K562 (cell line): ENCODE data around the gene KCNIP2. TPM values are rescaled to one million over a fixed set of nuclear protein-coding genes. Genes with fewer than 3 reads are reported as not detected.

ENCODE experiments used
- ATAC-seq: fragments of 200-7000 bp; cut with Tn5 transposase; 3 replicates; pipeline ENCODE4 v1.9.1; 2020; ENCODE audit warnings: moderate library complexity
- BruUV-seq: library from RNA; stranded (reverse); fragments of 400-500 nt; replicated peaks from 2 replicates; lab custom pipeline; 2021; lab: Mats Ljungman, UMichigan
- CTCF ChIA-PET: fragments of 300-600 bp; formaldehyde crosslinking; extraction: SDS; loops from one replicate; lab custom pipeline; 2021; ENCODE audit warnings: low intra/inter-chr PET ratio; lab: Yijun Ruan, JAX
- POLR2A ChIA-PET: fragments of 300-600, 350-650 bp; sonication (Branson Sonifier 250); formaldehyde crosslinking; extraction: SDS; loops from one replicate; lab custom pipeline; 2021; ENCODE audit warnings: antibody characterized with exemption, inconsistent platforms; lab: Yijun Ruan, JAX
- DNase-seq, 4 experiments: peaks; one replicate each; pipeline versions ENCODE4 v3.0.0 to v3.0.0-alpha.2; 2011 to 2018; ENCODE audit warnings: low spot score in 3 of 4, mixed read lengths in 3 of 4; ENCODE audit errors: extremely low read depth in 1 of 4
- FAIRE-seq: peaks from 2 replicates; lab custom pipeline; 2011; peaks lifted over from hg19 to GRCh38; lab: Jason Lieb, UNC
- H2AFZ ChIP-seq: 2 replicates; pipeline ENCODE4 v1.6.0; 2011; ENCODE audit warnings: low read depth, low read length, control low read depth, inconsistent platforms
- H3K27ac ChIP-seq: fragments of 200-600 bp; 3 replicates; pipeline ENCODE4 v1.8.0; 2011; ENCODE audit warnings: low read depth, mild to moderate bottlenecking, control low read depth, inconsistent platforms, low read length, moderate library complexity, mixed read lengths; ENCODE audit errors: extremely low read depth
- H3K27me3 ChIP-seq, 2 experiments: fragments of 300-600 bp in 1 of 2; 2 replicates in 1 of 2; 3 replicates in 1 of 2; pipeline versions ENCODE4 v1.6.0 to v1.8.0; 2011; ENCODE audit warnings: inconsistent platforms in 2 of 2, low read length in 2 of 2, mild to moderate bottlenecking in 1 of 2, mixed read lengths in 1 of 2, moderate library complexity in 1 of 2; ENCODE audit not compliant: control insufficient read depth in 2 of 2, insufficient read depth in 2 of 2
- H3K36me3 ChIP-seq: fragments of 300-600 bp; 3 replicates; pipeline ENCODE4 v1.8.0; 2011; ENCODE audit warnings: mild to moderate bottlenecking, low read length, inconsistent platforms; ENCODE audit not compliant: control insufficient read depth, insufficient read depth
- H3K4me1 ChIP-seq, 2 experiments: fragments of 200-600 bp in 1 of 2; replicated peaks in 1 of 2; 2 replicates in 1 of 2; 3 replicates in 1 of 2; pipeline versions ENCODE4 v1.5.1 to v1.8.0; 2011; ENCODE audit warnings: inconsistent platforms in 2 of 2, low read length in 2 of 2, mild to moderate bottlenecking in 1 of 2, mixed read lengths in 1 of 2, moderate library complexity in 1 of 2; ENCODE audit not compliant: control insufficient read depth in 2 of 2, insufficient read depth in 2 of 2
- H3K4me2 ChIP-seq: 2 replicates; pipeline ENCODE4 v1.6.1; 2011; ENCODE audit warnings: low read length, control low read depth, inconsistent platforms, mixed read lengths; ENCODE audit not compliant: insufficient read depth
- H3K4me3 ChIP-seq: fragments of 200-600 bp; sonication (generic), shearing (Covaris generic); 2 replicates; pipeline ENCODE4 v1.5.1; 2016; ENCODE audit warnings: control low read depth, inconsistent platforms
- H3K79me2 ChIP-seq: fragments of 200-600 bp; 3 replicates; pipeline ENCODE4 v1.8.0; 2011; ENCODE audit warnings: low read length, inconsistent platforms; ENCODE audit not compliant: control insufficient read depth, insufficient read depth
- H3K9ac ChIP-seq, 2 experiments: 2 replicates each; pipeline versions ENCODE4 v1.6.0 to v1.6.1; 2011; ENCODE audit warnings: low read depth in 2 of 2, low read length in 2 of 2, control low read depth in 1 of 2, inconsistent platforms in 1 of 2, mild to moderate bottlenecking in 1 of 2, mixed read lengths in 1 of 2; ENCODE audit not compliant: insufficient read depth in 1 of 2
- H3K9me1 ChIP-seq: one replicate; pipeline ENCODE4 v1.6.0; 2011; ENCODE audit warnings: inconsistent platforms, mild to moderate bottlenecking, low read length, moderate library complexity; ENCODE audit not compliant: control insufficient read depth, insufficient read depth
- H3K9me3 ChIP-seq: replicated peaks from 2 replicates; pipeline ENCODE4 v1.5.1; 2011; ENCODE audit warnings: low read depth, low read length, inconsistent platforms; ENCODE audit not compliant: control insufficient read depth, insufficient read depth
- H4K20me1 ChIP-seq: replicated peaks from 2 replicates; pipeline ENCODE4 v1.6.1; 2011; ENCODE audit warnings: low read length, inconsistent platforms, mixed read lengths; ENCODE audit not compliant: control insufficient read depth, insufficient read depth
- ARID1B ChIP-seq: fragments of 450-650 bp; IDR thresholded peaks from 2 replicates; pipeline ENCODE4 v1.6.1; 2016; ENCODE audit warnings: antibody characterized with exemption, mild to moderate bottlenecking, inconsistent platforms
- BDP1 ChIP-seq: IDR thresholded peaks from 3 replicates; pipeline ENCODE4 v1.6.1; 2011; ENCODE audit not compliant: insufficient read length, insufficient read depth
- EHMT2 ChIP-seq: fragments of 450-650 bp; IDR thresholded peaks from 2 replicates; pipeline ENCODE4 v1.6.1; 2018; ENCODE audit warnings: antibody characterized with exemption
- ERF ChIP-seq: fragments of 450-650 bp; formaldehyde crosslinking; IDR thresholded peaks from 2 replicates; pipeline ENCODE4 v1.4.0; 2020; ENCODE audit warnings: mild to moderate bottlenecking, mixed read lengths
- FIP1L1 ChIP-seq: fragments of 200-400 bp; formaldehyde crosslinking; IDR thresholded peaks from 2 replicates; pipeline ENCODE4 v1.6.1; 2018; ENCODE audit warnings: mild to moderate bottlenecking, low read depth, low read length; ENCODE audit not compliant: poor library complexity, severe bottlenecking
- SMAD1 ChIP-seq: fragments of 150-350 bp; IDR thresholded peaks from 2 replicates; pipeline ENCODE4 v1.6.1; 2014; ENCODE audit warnings: low read length, low read depth; ENCODE audit not compliant: partially characterized antibody
- TFAM ChIP-seq: fragments of 250-450 bp; sonication (Bioruptor Pico); conservative IDR thresholded peaks from 2 replicates; pipeline ENCODE4 v1.5.0; 2021; ENCODE audit warnings: mild to moderate bottlenecking, moderate library complexity
- ZC3H11A ChIP-seq: IDR thresholded peaks from 2 replicates; pipeline ENCODE4 v1.6.1; 2012; ENCODE audit warnings: low read depth, low read length, improper control_type of control experiment
- ZNF143 ChIP-seq: sonication (generic); formaldehyde crosslinking; IDR thresholded peaks from 2 replicates; pipeline ENCODE4 v1.9.0; 2022; ENCODE audit warnings: mild to moderate bottlenecking, missing genetic modification reagents
- ZNF764 ChIP-seq: fragments of 250-450 bp; sonication (Bioruptor Pico); IDR thresholded peaks from 2 replicates; pipeline ENCODE4 v1.4.0; 2020; ENCODE audit warnings: low read depth, mild to moderate bottlenecking, moderate library complexity
- WGBS: fragments of 100-300 bp; shearing (Covaris generic); methylation state at CpG from one replicate; pipeline ENCODE4 v1.1.6; 2016; ENCODE audit warnings: low coverage, mixed read lengths; ENCODE audit not compliant: insufficient coverage; ENCODE audit errors: missing lambda C conversion rate; 5-methylcytosine and 5-hydroxymethylcytosine counted together
- in situ Hi-C: fragments of 300-500 bp; cut with MboI; formaldehyde crosslinking; loops from 4 replicates; pipeline ENCODE4 v1.15.0; 2018; ENCODE audit warnings: inconsistent platforms, mixed read lengths
- intact Hi-C: fragments of 100-400 bp; cut with micrococcal nuclease; formaldehyde crosslinking; loops from 2 replicates; pipeline ENCODE4 v1.14.2; 2022
- polyA plus RNA-seq, 8 experiments: library from polyadenylated mRNA; depleted of rRNA in 4 of 8; stranded (reverse) in 5 of 8; unstranded in 3 of 8; fragments of >200 nt; fragmentation: Nextera tagmentation in 2 of 8; fragmentation: Illumina TruSeq in 1 of 8; extraction: Ambion mirVana in 2 of 8; extraction: Trizol in 1 of 8; gene quantifications; 2 replicates each; pipeline versions ENCODE4 v1.2.1 to v1.2.3, GENCODE V29; 2011 to 2014; ENCODE audit warnings: inconsistent platforms in 1 of 8, missing spikeins in 1 of 8
- total RNA-seq, 7 experiments: library from RNA; depleted of rRNA in 6 of 7; stranded (reverse); fragments of >200 nt in 6 of 7; fragmentation: Illumina TruSeq in 2 of 7; extraction: Trizol in 2 of 7; gene quantifications; 2 replicates each; pipeline versions ENCODE4 v1.2.1 to v1.2.3, GENCODE V29; 2011 to 2021; ENCODE audit warnings: low replicate concordance in 1 of 7
- TF ChIP-seq, protein P1 (sequence below): sonication (generic); formaldehyde crosslinking; IDR thresholded peaks from 2 replicates; pipeline ENCODE4 v1.8.0; 2022; ENCODE audit warnings: mild to moderate bottlenecking, missing genetic modification reagents
- TF ChIP-seq, protein P2 (sequence below): fragments of 200-800 bp; sonication (Bioruptor generic); IDR thresholded peaks from 2 replicates; pipeline ENCODE4 v1.6.1; 2017; ENCODE audit warnings: missing genetic modification characterization, missing compliant biosample characterization
- TF ChIP-seq, protein P3 (sequence below), 2 experiments: fragments of 450-650 bp in 1 of 2; IDR thresholded peaks; 2 replicates each; pipeline ENCODE4 v1.6.1; 2011 to 2017; ENCODE audit warnings: low read depth in 2 of 2, antibody characterized with exemption in 1 of 2, borderline replicate concordance in 1 of 2, low read length in 1 of 2, mild to moderate bottlenecking in 1 of 2, mixed read lengths in 1 of 2; ENCODE audit not compliant: control insufficient read depth in 1 of 2
- TF ChIP-seq, protein P4 (sequence below), 2 experiments: fragments of 450-650 bp in 1 of 2; sonication (generic) in 1 of 2; formaldehyde crosslinking; conservative IDR thresholded peaks; 2 replicates each; pipeline versions ENCODE4 v1.4.0 to v1.8.1; 2020 to 2022; ENCODE audit warnings: mild to moderate bottlenecking in 1 of 2, missing genetic modification reagents in 1 of 2
- TF ChIP-seq, protein P5 (sequence below): sonication (generic); formaldehyde crosslinking; IDR thresholded peaks from 2 replicates; pipeline ENCODE4 v1.8.0; 2022; ENCODE audit warnings: missing genetic modification reagents, mild to moderate bottlenecking, borderline replicate concordance

The KCNIP2 gene
- total and polyA plus RNA-seq, 9 of the 15 experiments (the other 6 are each of a cell fraction or from before 2014, with no cell fraction given), result 2.5 to 7.6 (median 4.1) TPM

DNA sequence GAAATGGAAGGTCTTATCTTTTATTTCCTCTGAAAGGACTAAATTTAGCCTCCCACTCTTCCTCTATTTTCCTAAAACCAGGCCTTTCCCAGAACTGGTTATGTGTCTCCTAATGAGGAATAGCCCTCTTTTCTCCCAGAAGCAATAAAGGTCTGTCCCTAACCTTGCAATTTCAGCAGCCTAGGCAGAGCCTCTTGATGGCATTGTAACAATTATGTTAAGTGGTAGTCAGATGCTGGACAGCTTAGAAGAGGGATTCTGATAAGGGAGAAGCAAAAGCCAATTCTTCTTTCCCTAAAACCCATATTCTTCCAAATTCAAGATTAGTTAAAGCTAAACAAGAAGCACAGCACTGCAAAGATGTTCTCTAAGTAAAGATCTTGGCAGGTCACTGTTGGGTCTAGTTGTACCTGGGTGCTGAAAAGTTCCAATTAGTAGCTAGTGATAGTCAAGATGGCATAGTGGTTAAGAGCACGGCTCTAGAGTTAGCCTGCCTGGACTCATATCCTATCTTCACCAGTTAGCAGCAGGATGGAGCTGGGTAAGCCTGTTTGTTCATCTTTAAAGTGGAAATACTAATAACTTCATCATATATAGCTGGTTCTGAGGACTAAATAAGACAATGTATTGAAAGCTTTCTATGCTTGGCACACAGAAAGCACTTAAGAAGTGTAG, 14.3 kb upstream of the KCNIP2 start:
- ChIA-PET CTCF (no interaction called here), POLR2A (no interaction called here)
- H3K36me3 ChIP-seq, result no peaks in the 10 kb centered on the region
- FAIRE-seq (no peak), DNase-seq (no peak), ATAC-seq (no peak)
- no peak overlapping the region for H3K4me3 ChIP-seq
- H3K27me3 ChIP-seq, result no peaks in the 10 kb centered on the region
- intact Hi-C loops (no loop called here), in situ Hi-C loops (no loop called here)
- BruUV-seq, result no TSS peak
- no peak overlapping the region for H3K4me2 ChIP-seq
- no peak overlapping the region for H2AFZ ChIP-seq
- no peak overlapping the region for H3K27ac ChIP-seq
- no peaks in the 10 kb centered on the region for H3K4me1 ChIP-seq
- H3K9me1 ChIP-seq, result no peaks in the 10 kb centered on the region
- no peaks in the 10 kb centered on the region for H3K9me3 ChIP-seq
- no peak overlapping the region for H3K9ac ChIP-seq
- no peaks in the 10 kb centered on the region for H3K79me2 ChIP-seq
- no peaks in the 10 kb centered on the region for H4K20me1 ChIP-seq
- no CpG with 5 or more reads among the region's 1 CpG for WGBS
- TF ChIP-seq, protein P1, sequence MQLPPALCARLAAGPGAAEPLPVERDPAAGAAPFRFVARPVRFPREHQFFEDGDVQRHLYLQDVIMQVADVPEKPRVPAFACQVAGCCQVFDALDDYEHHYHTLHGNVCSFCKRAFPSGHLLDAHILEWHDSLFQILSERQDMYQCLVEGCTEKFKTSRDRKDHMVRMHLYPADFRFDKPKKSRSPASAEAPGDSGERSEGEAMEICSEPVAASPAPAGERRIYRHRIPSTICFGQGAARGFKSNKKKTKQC (CRISPR knock-in tag), result no peak
- TF ChIP-seq ZNF764 (CRISPR knock-in tag) (no peak), TFAM (CRISPR knock-in tag) (no peak), SMAD1 (no peak), ARID1B (no peak), ZC3H11A (no peak), EHMT2 (no peak), FIP1L1 (no peak), ERF (CRISPR knock-in tag) (no peak), BDP1 (no peak), ZNF143 (CRISPR knock-in tag) (no peak)
- TF ChIP-seq, protein P2, sequence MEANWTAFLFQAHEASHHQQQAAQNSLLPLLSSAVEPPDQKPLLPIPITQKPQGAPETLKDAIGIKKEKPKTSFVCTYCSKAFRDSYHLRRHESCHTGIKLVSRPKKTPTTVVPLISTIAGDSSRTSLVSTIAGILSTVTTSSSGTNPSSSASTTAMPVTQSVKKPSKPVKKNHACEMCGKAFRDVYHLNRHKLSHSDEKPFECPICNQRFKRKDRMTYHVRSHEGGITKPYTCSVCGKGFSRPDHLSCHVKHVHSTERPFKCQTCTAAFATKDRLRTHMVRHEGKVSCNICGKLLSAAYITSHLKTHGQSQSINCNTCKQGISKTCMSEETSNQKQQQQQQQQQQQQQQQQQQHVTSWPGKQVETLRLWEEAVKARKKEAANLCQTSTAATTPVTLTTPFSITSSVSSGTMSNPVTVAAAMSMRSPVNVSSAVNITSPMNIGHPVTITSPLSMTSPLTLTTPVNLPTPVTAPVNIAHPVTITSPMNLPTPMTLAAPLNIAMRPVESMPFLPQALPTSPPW, result no peak
- TF ChIP-seq, protein P3, sequence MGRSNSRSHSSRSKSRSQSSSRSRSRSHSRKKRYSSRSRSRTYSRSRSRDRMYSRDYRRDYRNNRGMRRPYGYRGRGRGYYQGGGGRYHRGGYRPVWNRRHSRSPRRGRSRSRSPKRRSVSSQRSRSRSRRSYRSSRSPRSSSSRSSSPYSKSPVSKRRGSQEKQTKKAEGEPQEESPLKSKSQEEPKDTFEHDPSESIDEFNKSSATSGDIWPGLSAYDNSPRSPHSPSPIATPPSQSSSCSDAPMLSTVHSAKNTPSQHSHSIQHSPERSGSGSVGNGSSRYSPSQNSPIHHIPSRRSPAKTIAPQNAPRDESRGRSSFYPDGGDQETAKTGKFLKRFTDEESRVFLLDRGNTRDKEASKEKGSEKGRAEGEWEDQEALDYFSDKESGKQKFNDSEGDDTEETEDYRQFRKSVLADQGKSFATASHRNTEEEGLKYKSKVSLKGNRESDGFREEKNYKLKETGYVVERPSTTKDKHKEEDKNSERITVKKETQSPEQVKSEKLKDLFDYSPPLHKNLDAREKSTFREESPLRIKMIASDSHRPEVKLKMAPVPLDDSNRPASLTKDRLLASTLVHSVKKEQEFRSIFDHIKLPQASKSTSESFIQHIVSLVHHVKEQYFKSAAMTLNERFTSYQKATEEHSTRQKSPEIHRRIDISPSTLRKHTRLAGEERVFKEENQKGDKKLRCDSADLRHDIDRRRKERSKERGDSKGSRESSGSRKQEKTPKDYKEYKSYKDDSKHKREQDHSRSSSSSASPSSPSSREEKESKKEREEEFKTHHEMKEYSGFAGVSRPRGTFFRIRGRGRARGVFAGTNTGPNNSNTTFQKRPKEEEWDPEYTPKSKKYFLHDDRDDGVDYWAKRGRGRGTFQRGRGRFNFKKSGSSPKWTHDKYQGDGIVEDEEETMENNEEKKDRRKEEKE (IDR thresholded peaks at IDR 0.05; ENCODE audit: borderline replicate concordance in 1 of 2, control insufficient read depth in 1 of 2, low read depth in 2 of 2, low read length in 1 of 2), result no peak
- TF ChIP-seq, protein P4, sequence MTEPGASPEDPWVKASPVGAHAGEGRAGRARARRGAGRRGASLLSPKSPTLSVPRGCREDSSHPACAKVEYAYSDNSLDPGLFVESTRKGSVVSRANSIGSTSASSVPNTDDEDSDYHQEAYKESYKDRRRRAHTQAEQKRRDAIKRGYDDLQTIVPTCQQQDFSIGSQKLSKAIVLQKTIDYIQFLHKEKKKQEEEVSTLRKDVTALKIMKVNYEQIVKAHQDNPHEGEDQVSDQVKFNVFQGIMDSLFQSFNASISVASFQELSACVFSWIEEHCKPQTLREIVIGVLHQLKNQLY (CRISPR knock-in tag; conservative IDR thresholded peaks at IDR 0.05), result no peak
- TF ChIP-seq, protein P5, sequence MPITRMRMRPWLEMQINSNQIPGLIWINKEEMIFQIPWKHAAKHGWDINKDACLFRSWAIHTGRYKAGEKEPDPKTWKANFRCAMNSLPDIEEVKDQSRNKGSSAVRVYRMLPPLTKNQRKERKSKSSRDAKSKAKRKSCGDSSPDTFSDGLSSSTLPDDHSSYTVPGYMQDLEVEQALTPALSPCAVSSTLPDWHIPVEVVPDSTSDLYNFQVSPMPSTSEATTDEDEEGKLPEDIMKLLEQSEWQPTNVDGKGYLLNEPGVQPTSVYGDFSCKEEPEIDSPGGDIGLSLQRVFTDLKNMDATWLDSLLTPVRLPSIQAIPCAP (CRISPR knock-in tag), result no peak
